Breast epithelium (tissue), 3 donors: ENCODE results near the gene CRTC1.
"Not testable (repeated sequence)": the region's sequence is repeated elsewhere in the genome, so short reads cannot be mapped to it uniquely, and the experiment has no call there.

Experiments
- POLR2AphosphoS5 ChIP-seq, 3 donors: sonication (generic); formaldehyde crosslinking; IDR thresholded peaks; one replicate each; pipeline ENCODE4 v1.6.1; 2017; ENCODE audit warnings: antibody characterized with exemption in 3 of 3
- TF ChIP-seq, protein P1 (sequence below), 3 donors: fragments of 450-650 bp; IDR thresholded peaks; one replicate each; pipeline ENCODE4 v1.5.1; 2016 to 2017; ENCODE audit warnings: antibody characterized with exemption in 3 of 3, mild to moderate bottlenecking in 3 of 3, moderate library complexity in 3 of 3

GRCh38 chr19:18680148-18680547, 3.3 kb upstream of the CRTC1 start:
- TF ChIP-seq, protein P1, sequence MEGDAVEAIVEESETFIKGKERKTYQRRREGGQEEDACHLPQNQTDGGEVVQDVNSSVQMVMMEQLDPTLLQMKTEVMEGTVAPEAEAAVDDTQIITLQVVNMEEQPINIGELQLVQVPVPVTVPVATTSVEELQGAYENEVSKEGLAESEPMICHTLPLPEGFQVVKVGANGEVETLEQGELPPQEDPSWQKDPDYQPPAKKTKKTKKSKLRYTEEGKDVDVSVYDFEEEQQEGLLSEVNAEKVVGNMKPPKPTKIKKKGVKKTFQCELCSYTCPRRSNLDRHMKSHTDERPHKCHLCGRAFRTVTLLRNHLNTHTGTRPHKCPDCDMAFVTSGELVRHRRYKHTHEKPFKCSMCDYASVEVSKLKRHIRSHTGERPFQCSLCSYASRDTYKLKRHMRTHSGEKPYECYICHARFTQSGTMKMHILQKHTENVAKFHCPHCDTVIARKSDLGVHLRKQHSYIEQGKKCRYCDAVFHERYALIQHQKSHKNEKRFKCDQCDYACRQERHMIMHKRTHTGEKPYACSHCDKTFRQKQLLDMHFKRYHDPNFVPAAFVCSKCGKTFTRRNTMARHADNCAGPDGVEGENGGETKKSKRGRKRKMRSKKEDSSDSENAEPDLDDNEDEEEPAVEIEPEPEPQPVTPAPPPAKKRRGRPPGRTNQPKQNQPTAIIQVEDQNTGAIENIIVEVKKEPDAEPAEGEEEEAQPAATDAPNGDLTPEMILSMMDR (IDR thresholded peaks at IDR 0.05) = not testable (repeated sequence)
- TF ChIP-seq POLR2AphosphoS5 (IDR thresholded peaks at IDR 0.05) = not testable (repeated sequence)
